AG04449 (cell line): ENCODE results near the gene C1orf35.
A peak's percentile ranks its signal among the peaks of the same experiment; 100 is the strongest.

ENCODE experiments used
- CTCF ChIA-PET: fragments of 350-600 bp; formaldehyde crosslinking; extraction: SDS; loops from one replicate; lab custom pipeline; 2021; ENCODE audit warnings: antibody characterized with exemption; lab: Yijun Ruan, JAX
- POLR2A ChIA-PET: fragments of 400-600, 350-600 bp; formaldehyde crosslinking; extraction: SDS; loops from one replicate; lab custom pipeline; 2020; ENCODE audit warnings: antibody characterized with exemption, inconsistent platforms; lab: Yijun Ruan, JAX
- DNase-seq: peaks from one replicate; pipeline ENCODE4 v3.0.0-alpha.2; 2010; ENCODE audit warnings: low read depth, low spot score
- H3K4me3 ChIP-seq: 2 replicates; pipeline ENCODE4 v1.5.1; 2011; ENCODE audit warnings: low read depth, mild to moderate bottlenecking, control low read depth, low read length
- CTCF ChIP-seq: IDR thresholded peaks from one replicate; pipeline ENCODE4 v1.5.1; 2011; ENCODE audit warnings: mild to moderate bottlenecking, moderate library complexity, low read length, control low read depth, inconsistent platforms; ENCODE audit not compliant: insufficient read depth; ENCODE audit errors: missing control alignments

C1orf35 gene

GRCh38 chr1:228104526-228105269 lies 1.6 kb upstream of the C1orf35 start:
- ChIA-PET CTCF (interaction anchor here (1.4 kb wide), 1 partner anchor 61 kb away, joined by 3 read pairs; the partner anchor contains the start of gene IBA57), POLR2A (no interaction called here)
- no peak for DNase-seq
- H3K4me3 ChIP-seq, result no peak overlapping the region
- TF ChIP-seq CTCF, result no peak

- POLR2A ChIA-PET, result interaction anchor here (1.0 to 1.1 kb wide), 2 partner anchors 15 to 20 kb away, joined by 3 to 4 read pairs; no protein-coding TSS in a partner anchor
- peak; percentile 27 for TF ChIP-seq CTCF
- H3K4me3 ChIP-seq, result peak overlapping the region; percentile 93
- no peak for DNase-seq
- CTCF ChIA-PET, result interaction anchor here (0.9 to 1.3 kb wide), 3 partner anchors 10 to 104 kb away, joined by 3 to 6 read pairs (median 4); no protein-coding TSS in a partner anchor
Observed at GRCh38 chr1:228101994-228102790, 933 bp downstream of the C1orf35 start.

GRCh38 chr1:228101614-228101993 lies 1.5 kb downstream of the C1orf35 start:
- DNase-seq, result no peak
- peak overlapping the region; percentile 93 for H3K4me3 ChIP-seq
- ChIA-PET CTCF (interaction anchor here (0.9 to 1.3 kb wide), 3 partner anchors 10 to 103 kb away, joined by 3 to 6 read pairs (median 4); no protein-coding TSS in a partner anchor), POLR2A (interaction anchor here (1.0 to 1.1 kb wide), 2 partner anchors 14 to 19 kb away, joined by 3 to 4 read pairs; no protein-coding TSS in a partner anchor)
- TF ChIP-seq CTCF, result no peak

GRCh38 chr1:228100822-228101613 lies 2.1 kb downstream of the C1orf35 start:
- ChIA-PET CTCF (interaction anchor here (0.9 to 1.5 kb wide), 4 partner anchors 8 to 339 kb away, joined by 3 to 6 read pairs (median 4); partner anchors contain the start of gene MRPL55), POLR2A (interaction anchor here (1.1 kb wide), 1 partner anchor 19 kb away, joined by 3 read pairs; no protein-coding TSS in a partner anchor)
- no peak for DNase-seq
- no peak for TF ChIP-seq CTCF
- H3K4me3 ChIP-seq, result peak overlapping the region; percentile 8; the same call in 1 of the 2 replicates

GRCh38 chr1:228099331-228099732 lies 3.8 kb downstream of the C1orf35 start:
- no peak for TF ChIP-seq CTCF
- DNase-seq, result no peak
- no peak overlapping the region for H3K4me3 ChIP-seq
- ChIA-PET POLR2A (interaction anchor here (1.4 kb wide), 1 partner anchor 9 kb away, joined by 3 read pairs; no protein-coding TSS in a partner anchor), CTCF (interaction anchor here (0.6 to 1.6 kb wide), 3 partner anchors 17 to 1763 kb away, joined by 3 to 4 read pairs (median 4); partner anchors contain the start of gene ARF1)
